NCI-H82 treated with DMSO at 0.1 percent for 48 hours (cell line): ENCODE data around the gene HMCN2.
"Not testable (repeated sequence)": the region's sequence is repeated elsewhere in the genome, so short reads cannot be mapped to it uniquely, and the experiment has no call there.

Experiments
- DNase-seq: peaks from one replicate; lab custom pipeline; 2025; ENCODE audit not compliant: unreplicated experiment; lab: John Stamatoyannopoulos, UW

The HMCN2 gene

DNA sequence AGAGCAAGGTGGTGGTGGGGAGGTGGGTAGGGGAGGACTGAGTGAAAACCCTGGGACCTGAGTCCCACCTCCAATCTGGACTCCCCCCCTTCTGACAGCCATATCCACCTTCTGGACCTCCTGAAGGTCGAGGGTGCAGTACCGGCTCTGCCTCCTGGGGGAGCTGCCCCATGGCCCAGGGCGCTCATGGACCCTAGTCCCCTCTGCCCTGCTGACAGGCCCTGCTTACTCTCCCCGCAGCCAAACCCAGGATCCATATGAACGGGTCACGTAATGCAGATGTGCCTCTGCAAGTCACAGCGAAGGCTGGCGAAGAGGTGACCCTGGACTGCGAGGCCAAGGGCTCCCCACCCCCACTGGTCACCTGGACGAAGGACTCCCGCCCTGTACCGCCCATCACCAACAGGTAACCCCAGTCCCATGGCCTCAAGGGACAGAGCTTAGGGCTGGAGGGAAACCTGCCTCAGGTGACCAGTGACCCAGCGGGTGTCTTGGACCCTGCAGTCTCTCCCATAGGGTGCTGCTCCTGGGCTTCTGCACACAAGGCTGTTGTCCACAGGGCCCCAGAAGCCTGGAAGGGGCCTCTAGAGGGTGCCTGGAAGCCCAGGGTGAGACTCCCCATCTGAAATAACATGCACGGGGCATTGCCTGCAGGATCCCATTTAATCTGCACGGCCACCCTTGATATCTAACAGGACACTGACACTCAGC lies 61.7 kb downstream of the HMCN2 start:
- DNase-seq: no peak

DNA sequence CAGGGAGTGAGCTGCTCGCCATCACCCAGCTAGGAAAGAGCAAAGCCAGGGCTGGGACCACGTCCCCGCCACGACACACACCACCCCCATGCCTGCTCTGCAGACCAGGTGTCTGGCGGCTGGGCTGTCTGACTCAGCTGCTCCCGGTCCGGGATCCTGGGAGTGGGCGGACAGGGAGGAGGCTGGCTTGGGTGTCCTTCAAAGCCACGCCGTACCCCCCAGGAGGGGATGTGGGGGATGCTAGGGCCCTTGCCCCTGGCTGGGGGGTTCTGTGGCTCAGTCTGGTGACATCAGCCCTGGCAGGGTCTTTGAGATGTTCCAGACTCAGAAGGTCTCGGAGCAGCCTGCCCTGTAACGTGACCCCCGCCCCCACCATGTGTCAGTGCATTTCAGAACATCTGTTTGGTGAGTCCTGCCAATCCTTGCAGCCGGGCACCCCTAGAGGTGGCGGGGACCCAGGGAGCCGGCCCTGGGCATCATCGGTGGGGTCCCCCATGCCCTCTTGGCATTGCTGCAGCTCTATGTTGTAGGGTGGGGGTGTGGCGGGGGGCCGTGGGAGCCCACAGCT lies 62.3 kb downstream of the HMCN2 start:
- DNase-seq: no peak

- DNase-seq: no peak
These were observed 62.8 kb downstream of the HMCN2 start for GRCh38 chr9:130328349-130328801.

DNA sequence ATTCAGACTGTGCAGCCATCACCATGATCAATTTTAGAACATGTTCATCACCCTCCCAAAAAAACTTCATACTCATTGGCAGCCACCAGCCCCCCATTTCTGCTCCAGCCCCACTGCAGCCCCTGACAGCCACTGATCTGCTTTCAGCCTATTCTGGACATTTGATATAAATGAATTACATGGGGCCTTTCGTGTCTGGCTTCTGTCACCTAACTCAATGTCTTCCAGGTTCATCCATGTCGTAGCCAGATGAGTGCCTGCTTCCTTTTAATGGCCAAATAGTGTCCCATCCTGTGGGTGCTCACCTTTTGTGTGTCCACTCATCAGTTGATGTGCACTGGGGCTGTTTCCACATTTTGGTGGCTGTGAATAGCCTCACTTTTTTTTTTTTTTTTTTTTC lies 63.5 kb downstream of the HMCN2 start:
- no peak for DNase-seq

GRCh38 chr9:130330202-130330862 lies 64.8 kb downstream of the HMCN2 start:
- no peak for DNase-seq

DNA sequence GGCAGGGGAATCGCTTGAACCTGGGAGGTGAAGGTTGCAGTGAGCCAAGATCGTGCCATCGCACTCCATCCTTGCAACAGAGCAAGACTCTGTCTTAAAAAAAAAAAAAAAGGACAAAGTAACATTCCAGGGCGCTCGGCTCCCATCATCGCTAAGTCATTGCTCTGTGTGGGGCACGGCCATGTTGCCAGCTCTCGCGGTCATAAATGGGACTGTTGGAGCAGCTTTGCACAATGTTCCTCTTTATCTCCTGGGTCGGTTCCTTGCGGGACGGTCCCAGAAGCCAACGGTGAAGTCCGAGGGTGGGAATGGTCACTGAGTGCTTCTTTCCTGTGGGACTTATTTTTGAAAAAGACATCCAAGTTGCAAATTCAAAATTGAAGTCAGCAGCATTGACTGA lies 65.5 kb downstream of the HMCN2 start:
- no peak for DNase-seq

- no peak for DNase-seq
These were observed 66.0 kb downstream of the HMCN2 start for GRCh38 chr9:130331573-130331972.

GRCh38 chr9:130332384-130332926 lies 66.9 kb downstream of the HMCN2 start:
- no peak for DNase-seq

DNA sequence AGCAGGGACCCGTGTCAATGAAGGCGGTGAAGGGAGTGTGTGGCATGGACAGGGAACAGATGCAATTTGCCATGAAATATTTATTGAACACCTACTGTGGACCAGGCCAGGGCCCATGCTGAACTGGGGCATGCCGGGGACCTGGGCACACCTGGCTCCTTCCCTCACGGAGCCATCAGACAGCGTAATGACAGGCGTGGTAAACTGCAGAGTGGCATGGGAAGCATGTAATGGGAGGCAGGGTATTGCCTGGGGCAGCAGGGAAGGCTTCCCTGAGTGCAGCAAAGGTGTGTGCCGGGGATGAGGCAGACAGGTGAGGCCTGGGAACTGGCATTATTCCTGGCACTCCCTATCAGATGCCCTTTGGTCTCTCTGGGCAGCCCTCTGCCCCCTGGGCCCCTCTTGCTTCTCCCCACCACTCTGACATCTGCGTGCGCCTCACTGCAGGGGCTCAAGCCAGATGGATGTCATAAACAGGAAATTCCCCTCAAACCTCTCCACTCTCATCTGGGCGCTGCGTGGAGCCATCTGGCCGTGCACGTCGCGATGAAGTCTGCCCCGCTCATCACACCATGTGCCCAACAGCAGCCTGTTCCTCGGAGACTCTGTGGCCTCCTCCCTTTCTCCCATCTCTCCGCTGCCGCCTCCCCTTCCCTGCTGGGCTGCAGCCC lies 67.6 kb downstream of the HMCN2 start:
- no peak for DNase-seq

DNA sequence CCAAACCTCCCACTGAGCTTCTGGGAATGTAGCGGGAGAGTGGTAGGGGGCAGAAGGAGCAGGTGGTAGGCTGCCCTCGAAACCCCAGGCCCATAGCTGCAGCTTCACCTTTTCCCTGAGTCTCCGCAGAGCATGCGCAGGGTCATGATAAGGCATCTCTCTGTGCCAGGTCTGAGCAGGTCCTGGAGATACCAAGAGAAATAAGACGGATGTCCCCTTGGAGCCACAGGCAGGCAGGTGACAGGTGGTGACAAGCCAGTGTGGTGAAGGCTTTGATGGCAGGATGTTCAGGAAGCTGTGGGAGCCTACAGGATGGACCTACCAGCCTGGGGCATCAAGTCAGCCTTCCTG lies 68.1 kb downstream of the HMCN2 start:
- no peak for DNase-seq

DNA sequence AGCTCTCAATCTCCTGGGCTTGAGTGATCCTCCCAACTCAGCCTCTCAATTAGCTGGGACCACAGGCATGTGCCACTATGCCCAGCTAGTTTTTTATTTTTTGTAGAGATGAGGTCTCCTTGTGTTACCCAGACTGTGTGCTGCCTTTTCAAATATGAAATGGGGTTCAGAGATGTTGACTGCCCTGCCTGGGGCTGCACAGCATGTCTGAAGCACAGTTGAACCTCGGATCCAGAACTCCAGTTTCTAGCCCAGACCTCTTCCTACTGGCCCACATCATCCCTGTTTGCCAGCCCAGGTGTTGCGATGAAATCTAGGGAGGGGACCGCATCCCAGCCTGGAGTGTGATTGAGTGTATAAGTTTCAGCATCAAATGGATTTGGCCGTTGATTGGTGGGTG lies 69.4 kb downstream of the HMCN2 start:
- DNase-seq: no peak

DNA sequence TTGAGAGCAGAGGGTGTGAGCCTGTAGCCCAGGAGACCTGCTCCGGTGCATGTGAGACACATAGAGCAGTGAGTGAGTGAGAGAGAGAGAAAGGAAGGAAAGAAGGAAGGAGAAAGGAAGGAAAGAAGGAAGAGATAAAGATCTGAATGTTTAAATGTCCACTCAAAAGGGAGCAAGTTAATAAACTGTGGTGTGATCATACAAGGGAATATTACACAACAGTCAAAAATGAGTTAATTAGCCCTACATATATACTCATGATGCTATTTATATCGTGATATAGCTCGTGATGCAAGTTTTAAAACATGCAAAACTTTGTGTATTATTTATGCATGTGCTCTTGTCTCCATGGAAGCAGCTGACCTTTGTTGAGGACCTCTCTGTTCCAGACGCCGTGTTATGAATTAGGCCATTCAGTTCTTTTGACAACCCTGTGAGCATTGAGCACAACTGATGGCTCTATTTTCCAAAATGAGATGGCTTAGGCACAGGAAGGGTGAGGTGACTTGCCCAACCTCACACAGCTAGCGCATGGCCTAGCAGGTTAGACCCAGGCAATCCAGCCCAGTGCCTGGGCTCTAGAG lies 70.6 kb downstream of the HMCN2 start:
- no peak for DNase-seq

- no peak for DNase-seq
These were observed 71.3 kb downstream of the HMCN2 start for GRCh38 chr9:130336885-130337284.

- no peak for DNase-seq
These were observed 71.8 kb downstream of the HMCN2 start for GRCh38 chr9:130337318-130337717.

- DNase-seq: no peak
These were observed 72.3 kb downstream of the HMCN2 start for GRCh38 chr9:130337784-130338380.

GRCh38 chr9:130338891-130339290 lies 73.3 kb downstream of the HMCN2 start:
- DNase-seq: not testable (repeated sequence)

GRCh38 chr9:130339306-130339705 lies 73.7 kb downstream of the HMCN2 start:
- DNase-seq: no peak

- no peak for DNase-seq
These were observed 74.5 kb downstream of the HMCN2 start for GRCh38 chr9:130340011-130340410.

GRCh38 chr9:130340557-130340956 lies 75.0 kb downstream of the HMCN2 start:
- DNase-seq: not testable (repeated sequence)

DNA sequence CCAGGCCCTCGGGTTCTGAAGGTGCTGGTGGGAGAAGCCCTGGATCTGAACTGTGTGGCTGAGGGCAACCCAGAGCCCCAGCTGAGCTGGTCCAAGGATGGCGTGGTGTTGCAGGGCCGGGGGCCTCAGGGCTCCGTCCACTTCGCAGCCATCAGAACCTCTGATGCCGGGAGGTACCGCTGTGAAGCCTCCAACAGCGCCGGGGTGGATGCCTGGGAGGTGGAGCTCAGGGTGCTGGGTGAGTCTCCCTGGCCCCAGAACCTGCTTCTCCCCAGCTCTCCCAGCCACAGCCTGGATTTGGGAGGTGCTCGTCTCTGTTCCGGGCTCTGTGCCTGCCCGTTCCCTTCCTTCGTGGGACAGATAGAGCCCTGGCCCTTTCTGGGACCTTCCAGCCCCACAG lies 75.6 kb downstream of the HMCN2 start:
- DNase-seq: no peak
